HG02759 (cell line): ENCODE data around the gene PRKG2.

Experiments used
- ATAC-seq: cut with Tn5 transposase; IDR thresholded peaks from one replicate; pipeline ENCODE4 v1.9.1; 2021; ENCODE audit warnings: mild to moderate bottlenecking, moderate library complexity; ENCODE audit not compliant: unreplicated experiment

The PRKG2 gene

DNA sequence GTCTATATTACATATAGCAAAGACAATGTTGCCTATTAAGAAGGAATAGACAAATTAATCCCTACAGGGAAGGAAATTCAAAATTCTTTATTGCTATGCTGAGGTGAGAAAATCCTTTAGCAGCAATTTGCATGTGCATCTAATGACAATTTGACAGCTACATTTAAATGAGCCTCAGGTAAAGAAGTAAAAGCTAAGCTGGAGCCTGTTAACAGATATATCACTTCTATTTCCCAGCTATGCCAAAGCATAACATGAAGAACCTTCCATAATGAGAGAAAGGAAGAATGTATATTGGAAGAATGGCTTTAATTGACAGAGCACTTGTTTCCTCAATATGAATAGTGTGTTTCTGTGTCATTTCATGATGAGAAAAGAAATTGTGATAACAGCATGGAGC lies 112.9 kb downstream of the PRKG2 start:
- no peak for ATAC-seq

DNA sequence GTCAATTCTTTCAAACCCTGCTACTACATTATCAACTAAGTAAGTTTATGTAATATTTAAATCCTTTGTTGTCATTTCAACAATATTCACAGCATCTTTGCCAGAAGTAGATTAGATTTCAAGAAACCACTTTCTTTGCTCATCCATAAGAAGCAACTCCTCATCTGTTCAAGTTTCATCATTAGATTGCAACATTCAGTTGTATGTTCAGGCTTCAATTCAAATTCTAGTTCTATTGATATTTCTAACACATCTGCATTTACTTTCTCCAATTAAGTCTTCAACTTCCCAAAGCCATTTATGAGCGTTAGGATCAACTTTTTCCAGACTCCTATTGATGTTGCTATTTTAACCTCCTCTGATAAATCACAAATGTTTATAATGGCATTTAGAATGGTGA lies 118.5 kb downstream of the PRKG2 start:
- no peak for ATAC-seq

- ATAC-seq = no peak
Observed at GRCh38 chr4:81095389-81095788, 119.6 kb downstream of the PRKG2 start.

DNA sequence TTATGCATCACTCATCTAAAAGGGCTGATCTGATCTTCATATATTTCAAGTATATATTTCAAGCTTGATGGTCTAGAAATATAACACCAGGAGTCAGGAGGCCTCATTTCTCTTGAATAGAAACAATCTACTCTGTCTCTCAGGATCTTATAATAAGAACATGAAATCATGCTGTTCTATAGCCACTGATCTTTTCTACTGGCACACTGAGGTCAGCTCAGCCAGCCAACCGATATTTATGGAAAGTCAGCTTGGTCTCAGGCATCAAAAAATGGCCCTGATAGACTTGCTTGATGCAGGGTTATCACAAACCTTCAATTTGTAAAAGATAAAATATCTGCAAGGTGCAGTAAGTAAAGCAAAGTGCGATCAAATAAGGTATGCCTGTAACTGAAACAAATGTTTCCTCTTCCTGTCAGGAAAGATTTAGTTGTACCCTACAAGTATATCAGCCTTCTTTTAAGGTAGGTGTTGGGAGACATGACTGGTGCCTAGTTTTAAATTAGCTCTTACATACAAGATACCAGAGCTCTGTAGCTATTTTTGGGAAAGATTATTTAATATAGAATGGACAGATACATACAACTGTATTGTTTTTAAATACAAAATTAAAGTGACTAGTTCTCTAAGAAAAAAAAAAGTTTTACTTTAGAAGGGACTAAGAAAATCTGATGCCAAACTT lies 121.2 kb downstream of the PRKG2 start:
- no peak for ATAC-seq

- no peak for ATAC-seq
Observed at GRCh38 chr4:81085979-81086378, 129.0 kb downstream of the PRKG2 start.

- no peak for ATAC-seq
Observed at GRCh38 chr4:81085291-81085690, 129.7 kb downstream of the PRKG2 start.

DNA sequence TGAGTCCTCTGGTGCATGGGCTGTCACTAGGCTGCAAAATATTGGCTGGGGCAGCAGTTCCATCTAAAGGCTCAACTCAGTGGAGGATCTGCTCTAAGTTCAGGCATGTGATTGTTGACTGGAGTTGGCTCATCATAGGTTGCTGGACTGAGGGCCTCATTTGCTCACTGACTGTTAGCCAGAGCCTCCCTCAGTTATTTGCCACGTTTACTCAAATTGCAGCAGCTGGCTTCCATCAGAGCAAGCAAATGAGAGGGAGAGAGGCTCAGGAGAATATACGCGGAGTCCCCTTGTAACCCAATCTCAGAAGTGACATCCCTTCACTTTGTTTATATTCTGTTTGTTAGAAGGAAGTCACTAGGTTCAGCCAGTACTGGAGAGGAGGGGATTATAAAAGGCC lies 130.4 kb downstream of the PRKG2 start:
- ATAC-seq = no peak

DNA sequence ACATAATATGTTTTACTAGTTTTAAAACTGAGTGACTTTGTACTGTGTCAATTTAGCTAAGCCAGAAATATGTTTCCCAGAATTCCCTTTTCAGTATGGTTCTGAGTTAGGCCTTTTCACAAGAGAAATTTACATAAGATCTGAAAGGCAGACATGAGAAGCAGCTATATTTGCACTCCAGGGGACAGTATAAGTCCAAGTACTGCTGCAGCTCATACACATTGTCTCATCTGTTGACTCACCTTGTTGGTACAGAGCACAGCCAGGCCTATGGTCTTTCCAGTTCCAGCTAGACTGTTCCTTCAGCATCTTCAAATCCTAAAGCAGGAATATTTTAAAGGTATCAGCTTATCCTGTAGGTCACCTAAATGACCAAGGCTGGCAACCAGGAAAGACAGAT lies 131.0 kb downstream of the PRKG2 start:
- no peak for ATAC-seq

GRCh38 chr4:81081156-81081555 lies 133.9 kb downstream of the PRKG2 start:
- ATAC-seq = no peak

- ATAC-seq = no peak
Observed at GRCh38 chr4:81071013-81071412, 144.0 kb downstream of the PRKG2 start.

- peak; percentile 99 for ATAC-seq
Observed at GRCh38 chr4:81069706-81070331, 145.2 kb downstream of the PRKG2 start.

GRCh38 chr4:81065446-81065845 lies 149.6 kb downstream of the PRKG2 start:
- no peak for ATAC-seq

- no peak for ATAC-seq
Observed at GRCh38 chr4:81062001-81062400, 153.0 kb downstream of the PRKG2 start.

DNA sequence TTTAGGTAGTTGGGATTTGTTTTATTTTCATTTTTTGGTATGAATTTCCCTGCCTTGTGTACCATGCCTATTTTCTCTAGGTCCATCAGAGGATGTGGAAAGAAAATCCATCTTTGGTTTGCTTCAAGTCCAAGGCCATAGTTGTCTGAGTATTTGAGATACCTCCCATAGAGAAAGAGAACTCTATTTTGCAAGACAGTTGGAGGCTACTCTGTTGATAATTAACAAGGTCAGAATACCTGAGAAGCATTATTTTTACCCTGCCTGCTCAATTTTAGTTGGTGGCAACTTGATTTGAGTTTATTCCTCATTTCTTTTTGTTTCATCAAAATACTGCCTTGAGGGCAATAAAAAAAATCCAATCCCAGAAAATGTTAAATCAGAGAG lies 153.7 kb downstream of the PRKG2 start:
- no peak for ATAC-seq

GRCh38 chr4:81060587-81061343 lies 154.3 kb downstream of the PRKG2 start:
- no peak for ATAC-seq

DNA sequence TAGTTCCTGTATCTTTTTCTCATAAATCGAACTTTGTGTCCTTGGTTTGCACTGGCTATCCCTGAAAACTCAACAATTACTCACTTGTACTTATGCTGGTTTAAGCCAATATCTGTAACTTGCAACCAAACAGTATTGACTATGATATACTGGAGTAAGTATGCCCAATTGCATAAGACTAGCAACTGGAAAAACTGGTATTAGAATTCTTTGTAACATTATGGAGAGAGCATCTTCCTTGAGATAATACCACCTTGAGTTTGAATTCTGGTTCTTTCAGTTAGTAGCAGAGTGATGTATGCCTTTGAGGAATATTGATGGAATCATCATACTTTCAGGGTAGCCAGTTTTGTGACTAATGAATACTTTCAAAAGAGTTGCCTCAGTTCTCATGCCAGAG lies 156.4 kb downstream of the PRKG2 start:
- no peak for ATAC-seq

DNA sequence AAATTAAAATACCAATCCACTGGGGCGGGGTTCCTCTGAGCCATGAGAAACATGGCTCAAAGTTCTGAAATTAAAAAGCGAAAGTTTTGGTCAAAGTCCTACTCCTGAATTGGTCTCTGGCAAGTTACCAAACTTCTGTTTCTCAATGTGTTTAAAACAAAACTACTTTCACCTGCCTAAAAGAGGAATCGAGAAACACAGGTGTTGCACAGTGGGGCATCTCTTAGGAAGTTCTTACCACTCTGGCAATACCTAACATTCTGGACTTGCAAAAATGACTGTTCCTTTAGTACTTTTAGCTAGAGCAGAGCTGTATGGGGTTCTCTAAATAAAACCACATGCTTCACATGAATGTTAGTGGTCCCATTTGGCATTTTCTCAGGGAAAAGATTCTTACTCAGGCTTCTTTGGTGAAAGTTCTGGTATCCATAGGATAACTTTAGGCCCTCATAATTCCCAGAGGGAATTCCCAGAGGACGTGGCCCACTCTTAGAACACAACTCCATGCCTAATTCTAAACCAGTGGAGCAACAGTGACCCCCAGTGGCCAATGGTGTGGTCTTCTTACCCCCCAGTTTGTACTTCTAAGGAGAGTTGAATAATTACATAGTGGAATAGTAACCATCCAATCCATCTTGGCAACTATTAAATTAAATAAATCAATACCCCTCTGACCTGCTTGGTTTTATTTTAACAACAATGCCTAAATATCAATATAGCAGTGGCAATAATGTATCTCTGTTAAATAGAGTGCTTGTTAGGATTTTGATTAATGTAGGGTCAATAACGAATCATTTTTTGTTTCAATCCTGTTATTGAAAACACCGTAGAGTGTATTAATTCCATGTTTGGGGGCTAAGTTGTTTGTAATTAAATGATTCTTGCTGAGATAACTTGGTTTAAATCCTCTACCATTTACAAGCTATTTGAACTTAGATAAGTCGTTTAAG lies 162.6 kb downstream of the PRKG2 start:
- ATAC-seq = peak; percentile 100

DNA sequence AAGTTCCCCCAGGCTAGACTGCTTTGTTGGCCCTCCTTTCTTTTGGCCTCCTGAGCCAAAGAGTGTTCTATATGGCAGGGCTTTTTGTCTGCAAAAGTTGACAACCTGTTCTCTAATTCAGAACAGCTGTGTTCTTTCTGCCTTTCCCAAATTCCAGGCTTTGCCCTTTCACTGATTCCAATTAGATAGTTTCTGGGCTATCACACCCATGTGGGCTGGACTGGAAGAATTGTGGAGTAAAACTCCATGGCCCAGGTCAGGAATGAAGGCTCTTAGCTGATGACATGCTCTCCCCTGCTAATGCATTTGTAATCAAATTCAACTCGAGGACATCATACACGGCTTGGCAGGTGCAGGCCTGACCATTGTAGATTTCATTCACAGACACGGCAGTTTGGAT lies 165.1 kb downstream of the PRKG2 start:
- no peak for ATAC-seq

DNA sequence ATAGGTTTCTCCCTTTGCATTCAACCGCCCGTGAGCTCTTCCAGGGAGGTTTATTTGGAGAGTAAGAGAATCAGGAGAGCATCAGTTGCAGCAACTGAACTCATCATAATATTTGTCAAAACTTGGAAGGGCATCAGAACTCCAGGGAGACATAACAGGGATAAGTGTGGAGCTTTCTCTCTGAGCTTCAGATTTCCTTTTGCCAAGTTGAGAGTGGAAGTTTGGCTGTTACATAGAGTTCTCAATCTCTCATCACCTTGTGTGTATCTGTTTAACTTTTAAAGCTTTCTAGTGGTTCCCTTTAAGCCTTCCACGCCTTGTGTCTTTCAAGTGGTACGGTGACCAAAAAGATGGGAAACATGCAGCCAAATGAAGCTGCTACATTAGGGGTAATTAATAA lies 165.7 kb downstream of the PRKG2 start:
- no peak for ATAC-seq

- ATAC-seq = no peak
Observed at GRCh38 chr4:81042578-81043365, 172.2 kb downstream of the PRKG2 start.
